ENCODE data around the gene PRDM8.

- TF ChIP-seq POLR2AphosphoS5 (IDR thresholded peaks at IDR 0.05), result no peak
- TF ChIP-seq CTCF (IDR thresholded peaks at IDR 0.05 in 8 of 11, conservative IDR thresholded peaks at IDR 0.05 in 3 of 11), result no peak
Observed at GRCh38 chr4:80156410-80156809, 40.9 kb upstream of the PRDM8 start.

Data from spleen (tissue), 7 donors.